ENCODE results near the gene C1QA. TPM values are rescaled to one million over a fixed set of nuclear protein-coding genes. Genes with fewer than 3 reads are reported as not detected.

Gene C1QA
- total RNA-seq, 1 experiment from 2014 or later = 0.50 TPM

- H3K27ac Mint-ChIP-seq = no peak overlapping the region
- H3K4me1 Mint-ChIP-seq = peaks cover 5% of the 10 kb centered on the region; the same call in 1 of the 2 replicates
- H3K27me3 Mint-ChIP-seq (ENCODE audit: low read depth) = no peaks in the 10 kb centered on the region
- ChIA-PET POLR2A (no interaction called here), CTCF (interaction anchor here (0.7 to 2.3 kb wide), 3 partner anchors 26 to 184 kb away, joined by 4 to 12 read pairs (median 8); no protein-coding TSS in a partner anchor)
- no peaks in the 10 kb centered on the region for H3K9me3 Mint-ChIP-seq
- H3K4me3 Mint-ChIP-seq = no peak overlapping the region
- H3K36me3 Mint-ChIP-seq = no peaks in the 10 kb centered on the region
- DNase-seq (ENCODE audit: low spot score) (no peak), ATAC-seq (no peak)
- TF ChIP-seq GABPB1 (CRISPR knock-in tag; IDR thresholded peaks at IDR 0.05) = no peak
- TF ChIP-seq ZBTB21 (CRISPR knock-in tag; IDR thresholded peaks at IDR 0.05; ENCODE audit: borderline replicate concordance) = no peak
- no peak for TF ChIP-seq CREM (CRISPR knock-in tag; IDR thresholded peaks at IDR 0.05)
Observed at GRCh38 chr1:22677931-22678896, 41.8 kb downstream of the C1QA start.

GRCh38 chr1:22680726-22681125 is 44.3 kb downstream of the C1QA start:
- peaks cover 2% of the 10 kb centered on the region for H3K4me1 Mint-ChIP-seq
- ATAC-seq (no peak), DNase-seq (ENCODE audit: low spot score) (no peak)
- H3K36me3 Mint-ChIP-seq = no peaks in the 10 kb centered on the region
- ChIA-PET POLR2A (no interaction called here), CTCF (interaction anchor here (1.1 kb wide), 1 partner anchor 250 kb away, joined by 3 read pairs; no protein-coding TSS in a partner anchor)
- H3K27me3 Mint-ChIP-seq (ENCODE audit: low read depth) = no peaks in the 10 kb centered on the region
- H3K9me3 Mint-ChIP-seq = no peaks in the 10 kb centered on the region
- TF ChIP-seq SP1 (CRISPR knock-in tag; conservative IDR thresholded peaks at IDR 0.05) = no peak
- TF ChIP-seq ZNF532 (CRISPR knock-in tag; IDR thresholded peaks at IDR 0.05; ENCODE audit: borderline replicate concordance) = no peak
- TF ChIP-seq USF2 (CRISPR knock-in tag; IDR thresholded peaks at IDR 0.05) = no peak
- no peak for TF ChIP-seq FOXP4 (CRISPR knock-in tag; IDR thresholded peaks at IDR 0.05)
- no peak for TF ChIP-seq MAX (CRISPR knock-in tag; IDR thresholded peaks at IDR 0.05)
- TF ChIP-seq JAZF1 (CRISPR knock-in tag; IDR thresholded peaks at IDR 0.05) = no peak
- TF ChIP-seq ATF3 (CRISPR knock-in tag; conservative IDR thresholded peaks at IDR 0.05) = no peak
- no peak for TF ChIP-seq ZBTB21 (CRISPR knock-in tag; IDR thresholded peaks at IDR 0.05; ENCODE audit: borderline replicate concordance)
- no peak for TF ChIP-seq SOX15 (CRISPR knock-in tag; IDR thresholded peaks at IDR 0.05)
- no peak for TF ChIP-seq ZNF317 (CRISPR knock-in tag; IDR thresholded peaks at IDR 0.05; ENCODE audit: borderline replicate concordance, low read depth)
- no peak overlapping the region for H3K4me3 Mint-ChIP-seq
- no peak overlapping the region for H3K27ac Mint-ChIP-seq

Measured in WTC11 (cell line).